H9 (cell line): ENCODE data around the gene C11orf21. TPM values are rescaled to one million over a fixed set of nuclear protein-coding genes. Genes with fewer than 3 reads are reported as not detected.

Experiments used
- DNase-seq: peaks from one replicate; pipeline ENCODE4 v3.0.0-alpha.2; 2017
- H2AFZ ChIP-seq: one replicate; pipeline ENCODE4 v1.6.1; 2013; ENCODE audit warnings: mild to moderate bottlenecking, low read length, control low read depth, moderate library complexity
- H2AK5ac ChIP-seq: 2 replicates; pipeline ENCODE4 v1.6.1; 2013; ENCODE audit warnings: low read length, control low read depth, mixed read lengths; ENCODE audit not compliant: insufficient read length
- H2BK120ac ChIP-seq: one replicate; pipeline ENCODE4 v1.6.1; 2013; ENCODE audit warnings: low read depth, mild to moderate bottlenecking, low read length, control low read depth, inconsistent platforms; ENCODE audit not compliant: poor library complexity, severe bottlenecking
- H2BK12ac ChIP-seq: 2 replicates; pipeline ENCODE4 v1.6.1; 2013; ENCODE audit warnings: low read length, control low read depth, mixed read lengths, low read depth; ENCODE audit not compliant: insufficient read length
- H2BK15ac ChIP-seq: 2 replicates; pipeline ENCODE4 v1.6.1; 2013; ENCODE audit warnings: low read depth, low read length, control low read depth
- H2BK20ac ChIP-seq: one replicate; pipeline ENCODE4 v1.6.1; 2013; ENCODE audit warnings: low read depth, mild to moderate bottlenecking, low read length, control low read depth, inconsistent platforms; ENCODE audit not compliant: poor library complexity, severe bottlenecking
- H2BK5ac ChIP-seq: 2 replicates; pipeline ENCODE4 v1.6.1; 2013; ENCODE audit warnings: low read length, control low read depth, mixed read lengths; ENCODE audit not compliant: insufficient read length
- H3K14ac ChIP-seq: 2 replicates; pipeline ENCODE4 v1.6.1; 2013; ENCODE audit warnings: low read length, control low read depth; ENCODE audit not compliant: insufficient read depth
- H3K18ac ChIP-seq: 2 replicates; pipeline ENCODE4 v1.6.1; 2013; ENCODE audit warnings: low read depth, mild to moderate bottlenecking, mixed read lengths, low read length, control low read depth; ENCODE audit not compliant: insufficient read length
- H3K23ac ChIP-seq: 2 replicates; pipeline ENCODE4 v1.6.1; 2013; ENCODE audit warnings: low read length, control low read depth, mixed read lengths, low read depth; ENCODE audit not compliant: insufficient read length
- H3K23me2 ChIP-seq: 2 replicates; pipeline ENCODE4 v1.6.1; 2013; ENCODE audit warnings: low read depth, mild to moderate bottlenecking, mixed read lengths, low read length, control low read depth; ENCODE audit not compliant: insufficient read length, poor library complexity, severe bottlenecking
- H3K27ac ChIP-seq: 2 replicates; pipeline ENCODE4 v1.5.1; 2013; ENCODE audit warnings: low read length, control low read depth, mixed read lengths, low read depth; ENCODE audit not compliant: insufficient read length
- H3K27me3 ChIP-seq: 2 replicates; pipeline ENCODE4 v1.6.1; 2013; ENCODE audit warnings: low read length, control low read depth, inconsistent platforms; ENCODE audit not compliant: insufficient read depth
- H3K4ac ChIP-seq: 2 replicates; pipeline ENCODE4 v1.6.1; 2013; ENCODE audit warnings: low read depth, mild to moderate bottlenecking, control low read depth, inconsistent platforms, low read length, moderate library complexity
- H3K4me1 ChIP-seq: 2 replicates; pipeline ENCODE4 v1.6.1; 2013; ENCODE audit warnings: low read length, control low read depth, inconsistent platforms; ENCODE audit not compliant: insufficient read depth
- H3K4me2 ChIP-seq: 2 replicates; pipeline ENCODE4 v1.6.1; 2013; ENCODE audit warnings: low read length, control low read depth, mixed read lengths; ENCODE audit not compliant: insufficient read length, insufficient read depth
- H3K56ac ChIP-seq: 2 replicates; pipeline ENCODE4 v1.6.1; 2013; ENCODE audit warnings: low read depth, mild to moderate bottlenecking, mixed read lengths, low read length, control low read depth; ENCODE audit not compliant: insufficient read length
- H3K79me1 ChIP-seq: 2 replicates; pipeline ENCODE4 v1.6.1; 2013; ENCODE audit warnings: low read depth, mild to moderate bottlenecking, moderate library complexity, low read length, control low read depth, inconsistent platforms; ENCODE audit not compliant: insufficient read depth, poor library complexity, severe bottlenecking
- H3K79me2 ChIP-seq: 2 replicates; pipeline ENCODE4 v1.6.1; 2013; ENCODE audit warnings: low read length, control low read depth, inconsistent platforms; ENCODE audit not compliant: insufficient read depth
- H3K9ac ChIP-seq: 2 replicates; pipeline ENCODE4 v1.6.1; 2013; ENCODE audit warnings: low read length, control low read depth, mixed read lengths; ENCODE audit not compliant: insufficient read length; ENCODE audit errors: extremely low read depth
- H3K9me3 ChIP-seq: one replicate; pipeline ENCODE4 v1.6.1; 2013; ENCODE audit warnings: low read depth, low read length, inconsistent platforms; ENCODE audit not compliant: control insufficient read depth
- H3T11ph ChIP-seq: one replicate; pipeline ENCODE4 v1.6.1; 2013; ENCODE audit warnings: mild to moderate bottlenecking, low read length, control low read depth, inconsistent platforms
- H4K20me1 ChIP-seq: one replicate; pipeline ENCODE4 v1.6.1; 2013; ENCODE audit not compliant: control insufficient read depth, insufficient read length, insufficient read depth
- H4K5ac ChIP-seq: 2 replicates; pipeline ENCODE4 v1.6.1; 2013; ENCODE audit warnings: low read depth, mild to moderate bottlenecking, mixed read lengths, low read length, control low read depth; ENCODE audit not compliant: insufficient read length
- H4K8ac ChIP-seq: replicated peaks from 2 replicates; pipeline ENCODE4 v1.6.1; 2013; ENCODE audit warnings: low read length, control low read depth, mixed read lengths, low read depth; ENCODE audit not compliant: insufficient read length
- H4K91ac ChIP-seq: 2 replicates; pipeline ENCODE4 v1.6.1; 2013; ENCODE audit warnings: low read depth, mild to moderate bottlenecking, moderate library complexity, mixed read lengths, low read length, control low read depth; ENCODE audit not compliant: insufficient read length
- H3K27ac Mint-ChIP-seq, 3 experiments: 2 replicates in 2 of 3; 3 replicates in 1 of 3; pipeline ENCODE4 v1.8.0; 2020 to 2021; ENCODE audit warnings: mixed read lengths in 3 of 3, mild to moderate bottlenecking in 1 of 3, moderate library complexity in 1 of 3
- H3K27me3 Mint-ChIP-seq: 2 replicates; pipeline ENCODE4 v1.8.0; 2021; ENCODE audit warnings: low read depth, mild to moderate bottlenecking, moderate library complexity, mixed read lengths
- H3K36me3 Mint-ChIP-seq, 3 experiments: 2 replicates in 2 of 3; 3 replicates in 1 of 3; pipeline ENCODE4 v1.8.0; 2020 to 2021; ENCODE audit warnings: low read depth in 3 of 3, mixed read lengths in 3 of 3; ENCODE audit not compliant: insufficient read depth in 1 of 3
- H3K4me1 Mint-ChIP-seq, 2 experiments: 2 replicates each; pipeline ENCODE4 v1.8.0; 2020; ENCODE audit warnings: mixed read lengths in 2 of 2
- H3K4me3 Mint-ChIP-seq, 2 experiments: 2 replicates in 1 of 2; 3 replicates in 1 of 2; pipeline ENCODE4 v1.8.0; 2020 to 2021; ENCODE audit warnings: mild to moderate bottlenecking in 2 of 2, mixed read lengths in 2 of 2, moderate library complexity in 1 of 2
- H3K9me3 Mint-ChIP-seq, 2 experiments: 2 replicates in 1 of 2; 3 replicates in 1 of 2; pipeline ENCODE4 v1.8.0; 2020; ENCODE audit warnings: mild to moderate bottlenecking in 2 of 2, mixed read lengths in 2 of 2, moderate library complexity in 1 of 2
- CTCF ChIP-seq: fragments of 200-600 bp; sonication (generic); conservative IDR thresholded peaks from 3 replicates; pipeline ENCODE4 v1.8.0; 2021; ENCODE audit warnings: antibody characterized with exemption, mild to moderate bottlenecking
- WGBS: extraction: QIAGEN DNeasy Blood & Tissue Kit; methylation state at CpG from one replicate; pipeline ENCODE4 v1.1.7; 2013; ENCODE audit warnings: missing lambda C conversion rate, low lambda C conversion rate, mixed read lengths; ENCODE audit not compliant: insufficient read length; ENCODE audit errors: extremely low coverage; 5-methylcytosine and 5-hydroxymethylcytosine counted together
- total RNA-seq: library from RNA; stranded (reverse); gene quantifications from 2 replicates; pipeline ENCODE4 v1.2.1, GENCODE V29; 2021

C11orf21 gene
- total RNA-seq, 1 experiment from 2014 or later: not detected

GRCh38 chr11:2321311-2321683, 19.6 kb upstream of the C11orf21 start:
- Histone ChIP-seq H3K18ac (no peak overlapping the region), H3K4me2 (no peak overlapping the region), H2BK5ac (no peak overlapping the region), H3K4ac (no peak overlapping the region), H2AK5ac (no peak overlapping the region), H2BK15ac (no peak overlapping the region), H2BK120ac (no peak overlapping the region), H2BK20ac (no peak overlapping the region), H4K8ac (no peak overlapping the region), H3K79me2 (no peaks in the 10 kb centered on the region), H3K4me1 (no peaks in the 10 kb centered on the region), H2AFZ (no peak overlapping the region), H3K27me3 (no peaks in the 10 kb centered on the region; the same call in 1 of the 2 replicates), H3K9ac (no peak overlapping the region), H3K23me2 (no peaks in the 10 kb centered on the region), H3K9me3 (no peaks in the 10 kb centered on the region), H3K56ac (no peak overlapping the region), H3T11ph (no peak overlapping the region), H3K79me1 (no peaks in the 10 kb centered on the region), H2BK12ac (no peak overlapping the region), H4K5ac (no peak overlapping the region), H3K27ac (no peak overlapping the region), H4K91ac (no peak overlapping the region), H4K20me1 (no peaks in the 10 kb centered on the region), H3K14ac (no peak overlapping the region), H3K23ac (no peak overlapping the region)
- peaks cover 0 to 3% of the 10 kb centered on the region in 2 experiments; a peak in 1 of 4 replicates for H3K4me1 Mint-ChIP-seq
- WGBS: no CpG with 5 or more reads among the region's 6 CpGs
- peaks cover 59% of the 10 kb centered on the region for H3K27me3 Mint-ChIP-seq
- no peak overlapping the region for H3K27ac Mint-ChIP-seq
- H3K4me3 Mint-ChIP-seq: no peak overlapping the region
- no peak for DNase-seq
- H3K36me3 Mint-ChIP-seq: peaks cover 0 to 2% (median 0%) of the 10 kb centered on the region in 3 experiments; a peak in 1 of 7 replicates
- no peak for TF ChIP-seq CTCF
- peaks cover 7 to 11% of the 10 kb centered on the region in 2 experiments; a peak in 4 of 5 replicates for H3K9me3 Mint-ChIP-seq
